Fibroblast of mammary gland (primary cell): Measurements from ENCODE around the gene IGLL5.
"Not testable (repeated sequence)": the region's sequence is repeated elsewhere in the genome, so short reads cannot be mapped to it uniquely, and the experiment has no call there.

Experiments
- DNase-seq: peaks from one replicate; pipeline ENCODE4 v3.0.0-alpha.2; 2010; ENCODE audit warnings: low read depth
- H3K4me3 ChIP-seq: 2 replicates; pipeline ENCODE4 v1.5.1; 2011; ENCODE audit warnings: low read depth, mild to moderate bottlenecking, low read length, moderate library complexity; ENCODE audit not compliant: control insufficient read depth
- TF ChIP-seq, protein P1 (sequence below): conservative IDR thresholded peaks from 2 replicates; pipeline ENCODE4 v1.5.1; 2011; ENCODE audit warnings: low read depth, low read length, inconsistent platforms; ENCODE audit not compliant: control insufficient read depth, insufficient read depth

IGLL5 gene

GRCh38 chr22:22919041-22919440 lies 31.4 kb downstream of the IGLL5 start:
- H3K4me3 ChIP-seq, result no peak overlapping the region
- no peak for DNase-seq
- TF ChIP-seq, protein P1, sequence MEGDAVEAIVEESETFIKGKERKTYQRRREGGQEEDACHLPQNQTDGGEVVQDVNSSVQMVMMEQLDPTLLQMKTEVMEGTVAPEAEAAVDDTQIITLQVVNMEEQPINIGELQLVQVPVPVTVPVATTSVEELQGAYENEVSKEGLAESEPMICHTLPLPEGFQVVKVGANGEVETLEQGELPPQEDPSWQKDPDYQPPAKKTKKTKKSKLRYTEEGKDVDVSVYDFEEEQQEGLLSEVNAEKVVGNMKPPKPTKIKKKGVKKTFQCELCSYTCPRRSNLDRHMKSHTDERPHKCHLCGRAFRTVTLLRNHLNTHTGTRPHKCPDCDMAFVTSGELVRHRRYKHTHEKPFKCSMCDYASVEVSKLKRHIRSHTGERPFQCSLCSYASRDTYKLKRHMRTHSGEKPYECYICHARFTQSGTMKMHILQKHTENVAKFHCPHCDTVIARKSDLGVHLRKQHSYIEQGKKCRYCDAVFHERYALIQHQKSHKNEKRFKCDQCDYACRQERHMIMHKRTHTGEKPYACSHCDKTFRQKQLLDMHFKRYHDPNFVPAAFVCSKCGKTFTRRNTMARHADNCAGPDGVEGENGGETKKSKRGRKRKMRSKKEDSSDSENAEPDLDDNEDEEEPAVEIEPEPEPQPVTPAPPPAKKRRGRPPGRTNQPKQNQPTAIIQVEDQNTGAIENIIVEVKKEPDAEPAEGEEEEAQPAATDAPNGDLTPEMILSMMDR, result no peak

GRCh38 chr22:22920104-22920654 lies 32.6 kb downstream of the IGLL5 start:
- DNase-seq, result no peak
- H3K4me3 ChIP-seq, result no peak overlapping the region
- TF ChIP-seq, protein P1, result no peak

- DNase-seq, result no peak
Observed at GRCh38 chr22:22920910-22921550, 33.4 kb downstream of the IGLL5 start.

GRCh38 chr22:22921575-22921974 lies 34.0 kb downstream of the IGLL5 start:
- H3K4me3 ChIP-seq, result no peak overlapping the region
- TF ChIP-seq, protein P1, result no peak
- no peak for DNase-seq

More at GRCh38 chr22:22920910-22921550, 33.4 kb downstream of the IGLL5 start:
- no peak overlapping the region for H3K4me3 ChIP-seq
- TF ChIP-seq, protein P1, result no peak

GRCh38 chr22:22922092-22922953 lies 34.7 kb downstream of the IGLL5 start:
- not testable (repeated sequence) for H3K4me3 ChIP-seq, DNase-seq

DNA sequence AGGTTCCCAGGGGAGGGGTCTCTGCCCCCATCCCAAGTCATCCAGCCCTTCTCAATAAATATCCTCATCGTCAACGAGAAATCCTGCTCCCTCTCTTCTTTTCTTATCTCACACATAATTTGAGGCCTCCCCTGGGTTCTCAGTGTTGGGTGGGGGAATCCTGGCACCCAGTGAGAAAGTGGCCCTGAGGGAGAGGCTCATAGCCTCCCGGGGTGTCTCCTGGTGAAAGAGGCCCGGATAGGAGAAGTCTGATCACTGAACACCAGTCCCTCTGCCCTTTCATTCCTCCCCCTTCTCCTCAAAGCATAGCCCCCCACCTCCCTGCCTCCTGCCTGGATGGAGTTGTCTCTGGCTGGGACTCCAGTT lies 35.3 kb downstream of the IGLL5 start:
- TF ChIP-seq, protein P1, result no peak
- no peak overlapping the region for H3K4me3 ChIP-seq
- DNase-seq, result no peak

DNA sequence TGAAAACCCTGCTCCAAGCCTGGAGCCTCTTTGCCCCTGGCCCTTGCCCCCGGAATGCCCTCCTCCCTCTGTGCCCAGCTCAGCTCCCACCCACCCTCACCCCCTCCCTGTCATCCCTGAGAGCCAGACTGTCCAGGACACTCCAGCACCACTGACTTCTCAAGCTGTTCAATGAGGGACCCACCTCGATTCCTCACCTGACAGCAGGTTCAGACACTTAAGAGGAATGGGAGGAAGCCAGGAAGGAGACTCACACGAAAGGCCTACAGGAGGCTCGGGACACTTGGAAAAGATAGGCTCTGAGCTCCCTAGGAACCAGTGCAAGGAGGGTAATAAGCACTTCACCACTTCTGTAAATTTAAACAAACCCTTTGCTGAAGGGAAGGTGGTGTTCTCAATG lies 35.8 kb downstream of the IGLL5 start:
- TF ChIP-seq, protein P1, result no peak
- no peak overlapping the region for H3K4me3 ChIP-seq
- no peak for DNase-seq
